GM21529 (cell line): ENCODE data around the gene ZNF423.

Experiments
- ATAC-seq: cut with Tn5 transposase; IDR thresholded peaks from one replicate; pipeline ENCODE4 v1.9.1; 2021; ENCODE audit not compliant: unreplicated experiment

Gene ZNF423

DNA sequence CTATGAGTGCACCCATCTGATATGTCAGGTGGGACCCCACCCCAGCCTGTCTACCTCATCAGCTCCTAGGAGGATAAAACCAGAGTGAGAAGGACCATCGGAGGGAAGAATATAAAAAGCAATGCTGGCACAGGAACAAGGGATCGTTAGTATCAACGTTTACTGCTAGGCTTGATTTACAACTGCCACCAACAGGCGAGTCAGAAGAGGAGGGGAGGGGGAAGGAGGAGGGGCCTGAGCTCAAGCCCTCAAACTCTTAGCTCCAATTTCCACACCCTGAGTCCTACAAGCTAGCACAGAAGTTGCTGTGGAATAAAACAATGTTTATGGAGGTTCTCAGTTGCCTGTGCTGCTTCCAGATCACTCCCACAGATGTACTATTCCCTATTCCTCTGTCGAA, 247.8 kb downstream of the ZNF423 start:
- no peak for ATAC-seq

- no peak for ATAC-seq
Measured at GRCh38 chr16:49605536-49606254, 250.2 kb downstream of the ZNF423 start.

DNA sequence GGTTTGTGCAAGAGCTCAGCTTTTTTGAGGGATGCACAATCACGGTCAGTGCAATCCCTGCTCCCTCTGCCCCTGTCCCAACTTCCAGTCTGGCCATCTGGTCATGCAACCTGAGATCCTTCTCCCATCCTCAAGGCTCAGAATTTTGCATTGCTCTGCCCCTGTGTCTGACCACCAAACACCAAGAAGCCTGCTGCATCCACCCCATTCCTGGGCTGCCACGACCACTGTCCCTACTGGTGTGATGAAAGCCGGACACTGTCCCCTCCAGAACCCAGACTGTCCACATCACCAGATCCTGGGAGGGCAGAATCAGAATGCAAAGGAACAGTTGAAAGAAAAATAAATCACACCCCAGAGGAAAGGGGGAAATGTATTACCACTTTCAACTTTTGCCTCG, 251.3 kb downstream of the ZNF423 start:
- ATAC-seq: no peak

GRCh38 chr16:49603956-49604355, 252.0 kb downstream of the ZNF423 start:
- ATAC-seq: no peak

GRCh38 chr16:49602976-49603310, 253.0 kb downstream of the ZNF423 start:
- no peak for ATAC-seq

- no peak for ATAC-seq
Measured at GRCh38 chr16:49602201-49602975, 253.5 kb downstream of the ZNF423 start.

- ATAC-seq: no peak
Measured at GRCh38 chr16:49601576-49601975, 254.3 kb downstream of the ZNF423 start.

GRCh38 chr16:49600976-49601375, 254.9 kb downstream of the ZNF423 start:
- ATAC-seq: no peak

DNA sequence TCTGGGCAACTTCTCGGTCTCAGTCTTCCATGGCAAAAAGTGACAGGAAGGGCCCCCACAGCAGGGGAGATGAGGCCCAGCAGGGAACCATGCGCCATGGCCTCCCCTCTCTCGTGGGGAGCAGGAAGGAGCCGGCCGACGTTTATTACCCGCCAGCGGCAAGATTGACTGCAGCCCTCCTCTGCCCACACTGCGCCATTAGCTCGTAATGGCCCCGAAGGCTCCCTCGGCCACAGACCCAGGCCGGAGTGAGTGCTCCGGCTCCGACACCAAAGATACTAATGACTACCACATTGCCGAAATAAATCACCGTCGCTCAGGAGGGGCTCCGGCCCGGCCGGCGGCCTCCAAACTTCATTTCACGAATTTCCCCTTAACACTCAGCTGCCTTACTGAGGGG, 255.4 kb downstream of the ZNF423 start:
- ATAC-seq: no peak

DNA sequence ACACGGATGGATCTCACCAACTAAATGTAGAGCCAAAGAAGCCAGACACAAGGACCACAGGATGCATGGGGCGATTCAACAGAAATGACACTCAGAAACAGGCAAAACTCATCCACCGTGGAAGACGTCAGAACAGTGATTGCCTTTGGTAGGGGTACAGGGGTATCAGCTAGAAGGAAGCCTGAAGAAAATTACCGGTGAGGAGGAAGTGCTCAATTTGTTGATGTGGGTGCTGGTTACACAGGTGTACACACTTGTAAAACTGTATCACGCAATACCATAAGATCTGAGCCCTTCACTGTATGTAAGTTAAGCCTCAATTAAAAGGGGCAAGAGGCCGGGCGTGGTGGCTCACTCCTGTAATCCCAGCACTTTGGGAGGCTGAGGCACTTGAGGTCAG, 256.2 kb downstream of the ZNF423 start:
- ATAC-seq: no peak

DNA sequence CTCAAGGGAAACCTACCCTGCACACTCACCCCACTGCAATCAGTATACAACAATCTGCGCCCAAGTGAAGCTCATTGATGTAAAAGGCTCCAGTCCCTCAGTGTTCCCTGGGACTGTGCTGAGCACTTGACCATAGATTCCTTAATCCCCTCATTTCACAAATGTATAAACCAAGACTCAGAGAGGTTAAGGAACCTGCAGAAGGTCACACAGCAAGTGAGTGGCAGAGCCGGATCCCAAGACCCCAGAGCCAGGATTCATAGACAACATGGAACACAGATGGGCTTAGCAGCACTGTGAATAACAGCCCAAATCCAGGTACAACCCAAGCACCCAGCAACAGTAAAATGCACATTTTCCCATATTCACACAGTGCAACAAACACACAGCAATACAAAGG, 256.6 kb downstream of the ZNF423 start:
- no peak for ATAC-seq

DNA sequence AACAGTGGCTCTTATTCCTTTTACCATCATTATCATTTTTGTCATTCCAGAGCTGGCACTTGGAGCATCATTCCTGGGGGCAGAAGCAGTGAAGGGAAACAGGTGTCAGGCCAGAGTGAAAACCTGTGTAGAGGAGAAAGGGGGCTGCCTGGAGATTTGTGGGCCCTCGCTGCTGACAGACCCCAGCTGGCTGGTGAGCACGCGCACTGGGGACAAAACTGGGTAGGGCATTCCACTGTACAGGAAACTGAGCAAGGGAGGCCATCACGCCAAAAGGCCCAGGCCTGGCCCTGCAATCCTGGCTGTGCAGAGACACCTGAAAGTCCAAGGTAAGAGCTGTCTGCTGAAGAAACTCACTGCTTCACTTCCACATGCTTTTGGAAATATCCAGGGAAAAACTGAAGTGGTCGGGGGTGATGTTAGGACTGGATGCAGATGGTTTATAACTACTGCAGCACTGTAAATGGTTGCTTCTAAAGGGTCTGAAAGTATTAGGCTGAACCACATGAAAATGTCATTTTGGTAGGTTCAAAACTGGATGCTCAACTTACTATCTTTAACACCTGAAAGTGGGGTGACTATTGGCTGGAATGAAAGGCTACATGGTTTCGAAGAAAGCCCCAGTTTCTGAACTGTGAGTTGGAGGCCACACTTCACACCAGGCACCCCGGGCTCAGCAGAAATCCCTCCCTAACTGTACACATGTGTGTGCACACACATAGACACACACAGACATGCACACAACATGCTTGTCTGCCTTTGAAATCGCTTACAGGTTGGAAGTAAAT, 257.3 kb downstream of the ZNF423 start:
- peak; percentile 76 for ATAC-seq

DNA sequence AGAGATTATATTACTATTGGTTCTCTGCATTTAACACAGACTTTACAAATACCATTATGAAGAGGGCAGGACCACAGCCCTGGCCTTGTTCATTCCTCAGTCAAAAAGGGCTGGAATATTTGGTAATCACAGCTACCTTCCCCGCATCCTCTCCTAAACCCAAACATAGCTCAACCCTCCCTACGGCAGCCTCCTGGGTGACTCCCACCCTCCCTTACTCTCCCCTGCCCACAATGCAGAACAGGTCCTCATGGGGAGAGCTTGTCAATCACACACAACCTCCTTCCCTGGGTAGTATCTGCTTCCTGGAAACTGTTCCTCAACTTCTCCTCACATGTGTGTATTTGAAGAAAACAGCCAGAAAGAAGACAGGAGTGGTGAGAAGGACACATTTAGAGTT, 258.1 kb downstream of the ZNF423 start:
- no peak for ATAC-seq

GRCh38 chr16:49596648-49597291, 259.1 kb downstream of the ZNF423 start:
- no peak for ATAC-seq

DNA sequence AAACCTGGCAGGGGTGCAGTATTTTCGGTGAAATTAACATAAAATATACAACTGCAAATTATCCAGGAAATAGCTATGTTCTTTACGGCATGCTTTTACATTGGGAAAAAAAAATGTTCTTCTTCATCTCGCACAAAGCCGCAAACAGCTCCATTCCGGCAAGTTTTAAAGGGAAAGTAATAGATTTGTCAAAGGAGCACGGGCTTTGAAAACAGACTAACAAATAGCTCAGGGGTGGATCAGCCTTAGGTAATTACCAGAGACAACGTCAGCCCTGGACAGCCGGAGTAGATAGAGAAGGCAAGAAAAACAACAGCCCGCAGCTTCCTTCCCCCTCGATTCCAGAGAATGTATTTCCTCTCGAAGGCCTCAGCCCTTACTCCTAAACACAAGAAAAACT, 259.8 kb downstream of the ZNF423 start:
- no peak for ATAC-seq

DNA sequence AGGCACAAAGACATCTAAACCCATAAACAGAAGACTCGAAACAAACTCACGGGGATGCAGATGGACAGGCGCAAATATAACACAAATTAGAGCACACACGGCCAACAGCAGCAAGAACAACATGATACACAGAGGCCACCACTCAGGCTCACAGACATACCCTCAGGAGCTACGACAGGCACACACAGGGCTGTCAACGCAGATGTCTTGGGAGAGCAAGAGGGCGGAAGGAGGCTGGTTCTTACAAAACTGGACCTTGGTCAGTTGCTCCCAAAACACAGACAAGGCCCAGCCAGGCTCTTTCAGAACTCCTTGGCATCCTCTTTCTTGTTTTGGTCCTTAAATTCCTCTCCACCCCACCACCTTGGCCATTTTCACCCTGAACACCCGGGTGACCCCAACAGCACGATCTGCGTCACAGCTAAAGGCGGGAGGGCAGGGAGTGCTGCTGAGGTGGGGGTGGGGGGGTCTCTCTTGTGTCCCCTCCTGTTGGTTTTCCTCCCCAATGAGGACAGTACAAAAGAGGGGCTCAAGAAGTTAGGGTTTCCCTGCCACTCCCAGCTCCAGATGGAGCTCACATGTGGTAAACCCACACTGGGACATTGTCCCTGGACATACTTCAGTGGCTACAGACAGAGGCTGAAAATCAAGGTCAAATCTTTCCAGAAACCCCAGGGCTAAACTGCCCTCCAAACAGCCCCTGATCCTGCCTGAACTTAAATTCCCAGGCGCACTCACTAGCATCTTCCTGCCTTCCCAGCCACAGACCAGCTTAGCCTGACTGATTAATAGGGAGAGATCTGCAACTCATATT, 261.0 kb downstream of the ZNF423 start:
- ATAC-seq: no peak

DNA sequence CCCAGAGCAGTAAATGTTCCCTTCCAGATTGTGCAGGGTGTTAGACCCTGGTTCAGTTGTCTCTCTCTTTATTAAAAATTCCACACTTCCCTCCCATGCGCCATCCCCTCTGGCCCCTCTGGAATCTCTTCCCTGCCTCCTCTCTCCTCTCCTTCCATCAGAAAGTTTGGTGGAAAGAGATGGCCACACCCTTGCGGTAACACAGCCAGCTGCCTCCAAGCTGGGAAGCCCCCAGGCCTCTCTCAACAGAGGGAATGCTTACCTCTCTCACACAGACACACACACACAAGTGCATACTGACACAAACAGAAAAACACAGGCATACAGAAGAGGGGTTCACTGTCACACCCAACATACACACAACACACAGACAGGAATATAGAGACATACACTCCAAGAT, 261.8 kb downstream of the ZNF423 start:
- no peak for ATAC-seq

GRCh38 chr16:49593424-49594040, 262.4 kb downstream of the ZNF423 start:
- ATAC-seq: no peak

DNA sequence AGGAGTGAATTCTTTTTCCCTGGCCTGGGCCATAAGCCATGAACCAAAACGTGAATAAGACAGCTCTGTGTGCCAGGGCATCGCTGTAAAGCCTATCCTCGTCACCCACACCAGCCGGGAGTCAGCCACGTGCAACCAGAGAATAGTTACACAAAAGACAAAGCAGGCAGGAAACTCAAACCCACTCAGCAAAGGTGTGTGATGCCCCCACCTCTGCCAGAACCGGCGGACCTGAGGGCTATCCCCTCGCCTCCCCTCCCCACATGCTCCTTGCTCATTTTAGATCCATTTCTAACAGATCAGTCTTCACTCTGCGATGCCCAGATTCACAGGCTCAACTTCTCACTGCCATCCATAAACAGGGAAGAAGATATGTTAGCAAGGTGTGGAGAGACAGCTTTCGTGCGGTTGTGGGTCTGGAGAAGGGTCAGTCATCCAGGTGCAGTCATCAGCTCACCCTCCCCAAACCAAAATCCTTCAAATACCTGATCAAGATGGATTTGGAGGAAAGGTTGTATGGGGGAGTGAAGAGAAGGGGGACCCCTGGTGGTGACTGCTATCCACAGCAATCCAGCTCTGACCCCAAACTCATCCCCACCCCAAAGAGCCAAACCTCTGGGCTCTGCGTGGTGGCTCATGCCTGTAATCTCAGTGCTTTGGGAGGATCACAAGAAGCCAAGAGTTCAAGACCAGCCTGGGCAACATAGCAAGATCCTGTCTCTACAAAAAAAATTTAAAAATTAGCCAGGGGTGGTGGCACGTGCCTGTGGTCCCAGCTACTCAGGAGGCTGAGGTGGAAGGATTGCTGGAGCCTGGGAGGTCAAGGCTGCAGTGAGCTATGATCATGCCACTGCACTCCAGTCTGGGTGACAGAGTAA, 263.1 kb downstream of the ZNF423 start:
- ATAC-seq: no peak
